ENCODE data around the gene SH3BGRL2. TPM values are rescaled to one million over a fixed set of nuclear protein-coding genes. Genes with fewer than 3 reads are reported as not detected.

Gene SH3BGRL2
- total and polyA plus RNA-seq, 2 of the 8 experiments (the other 6 are each of a cell fraction or from before 2014, with no cell fraction given) = 6.0 to 20.3 TPM

DNA sequence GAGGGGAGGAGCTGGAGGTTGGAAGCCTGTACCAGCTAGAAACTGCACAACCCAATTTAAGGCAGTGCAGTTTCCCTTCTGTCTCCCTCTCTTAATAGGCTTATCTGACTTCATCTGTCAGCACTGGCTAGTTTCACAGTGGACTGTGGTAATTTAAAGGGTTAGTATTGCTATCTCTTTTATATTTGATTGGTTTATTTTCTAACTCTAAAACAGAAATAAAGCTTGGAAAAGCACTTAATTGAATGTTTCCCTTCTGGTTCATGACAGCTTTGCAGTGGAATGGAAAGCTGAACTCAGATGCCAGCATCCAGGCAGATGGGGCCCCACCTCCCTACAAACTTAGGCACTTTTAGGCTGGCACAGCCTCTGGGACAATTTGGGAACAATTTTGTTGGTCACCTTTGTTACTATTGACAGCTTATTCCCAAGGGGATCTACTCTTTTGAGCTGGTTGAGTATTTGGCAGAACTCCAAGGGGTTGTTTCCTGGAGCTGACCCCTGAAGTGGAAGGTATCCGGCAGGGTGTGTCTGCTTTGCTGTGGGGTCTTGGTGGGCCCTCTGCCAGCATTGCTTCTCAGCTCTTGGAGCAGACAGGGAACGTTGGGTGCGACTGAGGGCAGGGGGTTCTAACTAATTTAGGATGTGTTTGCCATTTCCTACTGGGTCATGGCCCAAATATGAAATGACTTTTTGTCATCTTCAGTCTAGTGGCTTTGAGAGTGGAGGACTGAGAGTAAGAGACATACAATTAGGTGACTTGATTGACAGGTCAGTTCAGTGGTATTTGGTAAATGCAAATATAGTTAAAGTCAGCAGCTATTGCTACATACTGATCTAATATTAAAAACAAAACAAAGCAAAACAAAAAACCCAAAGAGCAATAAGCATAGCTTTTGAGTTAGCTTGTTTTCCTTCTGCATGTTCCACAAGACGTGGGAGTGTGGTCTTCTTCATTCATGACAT lies 9.3 kb downstream of the SH3BGRL2 start:
- no peak overlapping the region for H3K9ac ChIP-seq (replicated peaks in 1 of 4; ENCODE audit: extremely low read depth in 1 of 4, low read depth in 3 of 4, low read length in 3 of 4)
- H4K20me1 ChIP-seq (replicated peaks in 1 of 2; ENCODE audit: control insufficient read depth in 1 of 2, insufficient read depth in 2 of 2, low read length in 2 of 2) = peaks cover 0 to 4% of the 10 kb centered on the region in 2 experiments
- no peak overlapping the region for H4K8ac ChIP-seq (ENCODE audit: extremely low read depth, insufficient read depth, low read length)
- FAIRE-seq (no peak), DNase-seq (ENCODE audit: low read depth in 1 of 2, low spot score in 2 of 2) (no peak)
- H2BK12ac ChIP-seq (ENCODE audit: low read depth, low read length) = no peak overlapping the region
- CTCF ChIA-PET (ENCODE audit: partially characterized antibody) = interaction anchor here (1.1 to 3.0 kb wide), 5 partner anchors 9 to 229 kb away, joined by 3 to 15 read pairs (median 4); partner anchors contain the start of gene SH3BGRL2
- H2AK5ac ChIP-seq (ENCODE audit: low read depth, low read length) = no peak overlapping the region
- POLR2A ChIA-PET (ENCODE audit: partially characterized antibody) = interaction anchor here (0.6 to 1.4 kb wide), 4 partner anchors 8 to 738 kb away, joined by 3 to 4 read pairs (median 3); partner anchors contain the start of gene SH3BGRL2
- H2BK5ac ChIP-seq (ENCODE audit: low read depth, low read length) = no peak overlapping the region
- H3K79me1 ChIP-seq (ENCODE audit: low read depth, low read length) = no peaks in the 10 kb centered on the region
- TF ChIP-seq SAP30 (IDR thresholded peaks at IDR 0.05; ENCODE audit: insufficient read depth, insufficient replicate concordance, low read length) = no peak
- TF ChIP-seq TBP (IDR thresholded peaks at IDR 0.05; ENCODE audit: low read depth, low read length) = no peak
- TF ChIP-seq GTF2F1 (IDR thresholded peaks at IDR 0.05; ENCODE audit: borderline replicate concordance, low read depth, low read length) = no peak
- no peak for TF ChIP-seq CHD1 (IDR thresholded peaks at IDR 0.05; ENCODE audit: low read depth, low read length)
- no peak for TF ChIP-seq ASH2L (IDR thresholded peaks at IDR 0.05; ENCODE audit: low read length)
- TF ChIP-seq SRF (IDR thresholded peaks at IDR 0.05; ENCODE audit: low read depth, low read length) = no peak
- no peak for TF ChIP-seq HDAC2 (IDR thresholded peaks at IDR 0.05; ENCODE audit: borderline replicate concordance in 1 of 2, low read depth in 2 of 2, low read length in 2 of 2)
- TF ChIP-seq SUZ12 (IDR thresholded peaks at IDR 0.05; ENCODE audit: low read length) = no peak
- no peak for TF ChIP-seq RNF2 (IDR thresholded peaks at IDR 0.05; ENCODE audit: borderline replicate concordance, low read depth, low read length, missing control alignments, poor library complexity, severe bottlenecking)
- no peak for TF ChIP-seq EZH2 (IDR thresholded peaks at IDR 0.05; ENCODE audit: low read depth, low read length, severe bottlenecking)
- H3K4ac ChIP-seq (replicated peaks; ENCODE audit: insufficient read length, low read depth, low read length) = no peak overlapping the region
- peaks cover 0 to 3% of the 10 kb centered on the region in 2 experiments; a peak in 2 of 4 replicates for H3K79me2 ChIP-seq (ENCODE audit: control insufficient read depth in 1 of 2, insufficient read depth in 2 of 2, low read length in 2 of 2)
- no peak overlapping the region for H3K14ac ChIP-seq (ENCODE audit: insufficient read length)
- H3K23ac ChIP-seq (ENCODE audit: insufficient read length) = no peak overlapping the region
- no peak overlapping the region for H3K18ac ChIP-seq (ENCODE audit: extremely low read depth, low read length)
- no peak overlapping the region for H2BK15ac ChIP-seq (ENCODE audit: low read length)
- H2BK120ac ChIP-seq (replicated peaks; ENCODE audit: low read depth, low read length) = no peak overlapping the region
- H3K27ac ChIP-seq (ENCODE audit: low read depth, low read length) = no peak overlapping the region
- H3K36me3 ChIP-seq (ENCODE audit: control insufficient read depth in 2 of 4, insufficient read depth in 4 of 4, low read length in 3 of 4) = no peaks in the 10 kb centered on the region
- 91% methylated on average over 4 of the region's 4 CpGs; no CpG with 5 or more reads in 1 of the 2 experiments for WGBS, 2 experiments (ENCODE audit: extremely low coverage in 1 of 2, insufficient coverage in 1 of 2, insufficient read length in 1 of 2, insufficient replicate concordance in 2 of 2, low coverage in 1 of 2, low lambda C conversion rate in 2 of 2, missing lambda C conversion rate in 1 of 2)
- no peaks in the 10 kb centered on the region for H3K27me3 ChIP-seq (replicated peaks in 1 of 4; ENCODE audit: control insufficient read depth in 3 of 4, extremely low read depth in 1 of 4, insufficient read depth in 3 of 4, low read length in 3 of 4)
- H3K9me3 ChIP-seq (ENCODE audit: insufficient read depth in 2 of 2, low read depth in 1 of 2, low read length in 1 of 2) = no peaks in the 10 kb centered on the region
- no peaks in the 10 kb centered on the region for H3K4me1 ChIP-seq (replicated peaks in 1 of 4; ENCODE audit: control insufficient read depth in 3 of 4, insufficient read depth in 4 of 4, low read length in 3 of 4)
- no peak overlapping the region for H2BK20ac ChIP-seq (ENCODE audit: low read length)
- H4K5ac ChIP-seq (ENCODE audit: insufficient read length, low read depth, low read length) = no peak overlapping the region
- H2AFZ ChIP-seq (ENCODE audit: low read length) = no peak overlapping the region
- H3K56ac ChIP-seq (replicated peaks; ENCODE audit: insufficient read length, low read depth, low read length) = no peak overlapping the region
- H3K4me2 ChIP-seq (ENCODE audit: insufficient read depth in 1 of 2, low read depth in 2 of 2, low read length in 2 of 2) = no peak overlapping the region
- H3K4me3 ChIP-seq (ENCODE audit: extremely low read depth in 1 of 4, insufficient read depth in 2 of 4, low read depth in 3 of 4, low read length in 4 of 4) = no peak overlapping the region
- peaks cover 2% of the 10 kb centered on the region; the same call in 1 of the 2 replicates for H3K23me2 ChIP-seq (ENCODE audit: low read depth, low read length)
- H4K91ac ChIP-seq (replicated peaks; ENCODE audit: insufficient read length, low read length) = no peak overlapping the region

All from H1 (cell line).